Measurements from ENCODE around the gene JMJD4. TPM values are rescaled to one million over a fixed set of nuclear protein-coding genes. Genes with fewer than 3 reads are reported as not detected.

JMJD4 gene
- polyA plus RNA-seq, 3 donors = 7.9 to 11.2 (median 11.2) TPM

DNA sequence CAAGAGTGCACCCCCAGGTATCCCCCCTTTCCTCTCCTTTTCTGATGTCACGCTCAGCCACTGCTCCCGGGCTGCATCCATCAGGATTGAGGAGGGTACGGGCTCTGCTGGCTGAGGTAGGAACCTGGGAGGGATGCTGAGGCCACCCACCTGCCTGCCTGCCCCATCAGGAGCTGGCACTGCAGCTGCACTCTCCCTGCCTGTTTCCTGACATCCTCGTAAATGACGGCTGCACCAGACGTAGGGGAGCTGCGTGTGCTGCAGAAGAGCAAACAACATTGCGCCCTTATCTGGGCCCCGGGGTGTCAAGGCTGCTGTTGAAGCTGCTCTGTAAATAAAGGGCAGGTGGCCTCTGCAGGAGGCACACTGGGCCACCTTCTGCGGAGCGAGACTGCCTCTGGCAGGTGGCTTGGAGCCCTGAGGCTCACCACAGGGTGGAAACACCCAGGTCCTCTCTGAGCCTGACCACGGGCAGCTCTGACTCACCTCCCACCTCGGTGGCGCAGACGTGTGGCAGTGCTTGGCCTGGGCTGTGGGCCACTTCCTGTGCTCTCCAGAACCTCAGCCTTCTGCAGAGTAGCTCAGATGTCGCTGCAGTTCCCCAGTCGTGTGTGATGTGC, 31.0 kb upstream of the JMJD4 start:
- Histone ChIP-seq H3K9me3 (replicated peaks in 1 of 2; ENCODE audit: control insufficient read depth in 1 of 2, insufficient read depth in 1 of 2, low read length in 2 of 2) (no peaks in the 10 kb centered on the region), H3K9ac (ENCODE audit: insufficient read depth, low read length, poor library complexity, severe bottlenecking) (no peak overlapping the region), H3K79me2 (ENCODE audit: insufficient read depth, low read length) (no peaks in the 10 kb centered on the region), H3K27me3 (ENCODE audit: control insufficient read depth in 2 of 2, insufficient read depth in 2 of 2, low read length in 2 of 2) (no peaks in the 10 kb centered on the region), H3K4me2 (replicated peaks; ENCODE audit: extremely low read depth, low read length, poor library complexity, severe bottlenecking) (no peak overlapping the region), H3K4me3 (replicated peaks in 1 of 3; ENCODE audit: low read depth in 2 of 3, low read length in 3 of 3) (no peak overlapping the region), H4K20me1 (ENCODE audit: insufficient read depth, low read length) (peaks cover 6% of the 10 kb centered on the region), H3K4me1 (ENCODE audit: control insufficient read depth in 1 of 2, insufficient read depth in 2 of 2, low read length in 2 of 2) (peaks cover 0 to 13% of the 10 kb centered on the region in 2 donors), H2AFZ (ENCODE audit: insufficient read depth, low read depth, low read length, poor library complexity, severe bottlenecking) (no peak overlapping the region), H3K27ac (ENCODE audit: low read depth in 1 of 2, low read length in 2 of 2) (no peak overlapping the region), H3K36me3 (replicated peaks in 1 of 2; ENCODE audit: control insufficient read depth in 1 of 2, insufficient read depth in 2 of 2, low read length in 2 of 2) (peaks cover 27 to 63% of the 10 kb centered on the region in 2 donors)
- H3K27me3 Mint-ChIP-seq (ENCODE audit: low read depth in 3 of 3) = no peaks in the 10 kb centered on the region
- 28% methylated on average over 12 of the region's 17 CpGs for WGBS (ENCODE audit: insufficient coverage)
- no peaks in the 10 kb centered on the region for H3K9me3 Mint-ChIP-seq
- H3K27ac Mint-ChIP-seq = no peak overlapping the region
- H3K36me3 Mint-ChIP-seq = peaks cover 50 to 62% of the 10 kb centered on the region in 2 donors
- TF ChIP-seq, protein P1, sequence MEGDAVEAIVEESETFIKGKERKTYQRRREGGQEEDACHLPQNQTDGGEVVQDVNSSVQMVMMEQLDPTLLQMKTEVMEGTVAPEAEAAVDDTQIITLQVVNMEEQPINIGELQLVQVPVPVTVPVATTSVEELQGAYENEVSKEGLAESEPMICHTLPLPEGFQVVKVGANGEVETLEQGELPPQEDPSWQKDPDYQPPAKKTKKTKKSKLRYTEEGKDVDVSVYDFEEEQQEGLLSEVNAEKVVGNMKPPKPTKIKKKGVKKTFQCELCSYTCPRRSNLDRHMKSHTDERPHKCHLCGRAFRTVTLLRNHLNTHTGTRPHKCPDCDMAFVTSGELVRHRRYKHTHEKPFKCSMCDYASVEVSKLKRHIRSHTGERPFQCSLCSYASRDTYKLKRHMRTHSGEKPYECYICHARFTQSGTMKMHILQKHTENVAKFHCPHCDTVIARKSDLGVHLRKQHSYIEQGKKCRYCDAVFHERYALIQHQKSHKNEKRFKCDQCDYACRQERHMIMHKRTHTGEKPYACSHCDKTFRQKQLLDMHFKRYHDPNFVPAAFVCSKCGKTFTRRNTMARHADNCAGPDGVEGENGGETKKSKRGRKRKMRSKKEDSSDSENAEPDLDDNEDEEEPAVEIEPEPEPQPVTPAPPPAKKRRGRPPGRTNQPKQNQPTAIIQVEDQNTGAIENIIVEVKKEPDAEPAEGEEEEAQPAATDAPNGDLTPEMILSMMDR (IDR thresholded peaks at IDR 0.05) = no peak
- peaks cover 21% of the 10 kb centered on the region for H3K4me1 Mint-ChIP-seq
- intact Hi-C loops (cut with micrococcal nuclease) = no loop called here
- H3K4me3 Mint-ChIP-seq = no peak overlapping the region
- no peak for DNase-seq

DNA sequence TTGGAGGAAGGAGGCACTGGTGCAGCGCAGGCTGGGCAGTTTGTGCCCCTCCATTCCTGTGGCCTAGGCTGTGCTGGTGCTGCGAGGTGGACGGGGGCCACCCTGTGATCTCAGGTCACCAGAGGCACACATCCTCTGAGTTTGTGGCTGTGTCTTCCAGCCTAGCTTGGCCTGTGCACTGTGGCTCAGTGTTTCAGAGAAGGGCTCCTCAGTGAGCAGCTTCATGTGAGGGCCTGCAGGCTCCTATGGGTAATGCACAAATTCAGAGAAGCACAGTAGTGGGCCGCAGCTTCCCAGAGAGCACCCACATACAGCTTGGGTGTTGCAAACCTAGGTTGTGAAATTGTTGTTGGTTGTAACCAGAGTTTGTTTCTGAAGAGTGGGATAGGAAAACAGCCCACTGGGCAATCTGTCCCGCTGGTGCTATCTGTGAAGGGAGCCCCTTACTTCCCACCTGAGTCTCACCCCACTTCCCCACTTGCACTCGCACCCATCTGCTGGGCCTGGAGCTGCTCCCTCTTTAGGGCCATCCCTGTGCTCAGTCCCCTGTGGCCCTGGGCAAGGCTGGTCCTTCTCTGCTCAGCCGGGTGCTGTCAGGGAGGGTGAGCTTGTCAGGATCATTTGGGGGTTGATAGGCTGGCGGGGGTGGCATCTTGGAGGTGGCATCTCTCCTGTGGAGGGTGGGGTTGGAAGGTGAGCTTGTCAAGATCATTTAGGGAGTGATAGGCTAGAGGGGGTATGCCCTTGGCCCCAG, 30.3 kb upstream of the JMJD4 start:
- Mint-ChIP-seq H3K27ac (no peak overlapping the region), H3K9me3 (no peaks in the 10 kb centered on the region), H3K4me1 (peaks cover 21% of the 10 kb centered on the region), H3K27me3 (ENCODE audit: low read depth in 3 of 3) (no peaks in the 10 kb centered on the region), H3K36me3 (peaks cover 48 to 64% of the 10 kb centered on the region in 2 donors), H3K4me3 (no peak overlapping the region)
- Histone ChIP-seq H4K20me1 (ENCODE audit: insufficient read depth, low read length) (peaks cover 6% of the 10 kb centered on the region), H3K79me2 (ENCODE audit: insufficient read depth, low read length) (no peaks in the 10 kb centered on the region), H3K27ac (ENCODE audit: low read depth in 1 of 2, low read length in 2 of 2) (no peak overlapping the region), H3K4me1 (ENCODE audit: control insufficient read depth in 1 of 2, insufficient read depth in 2 of 2, low read length in 2 of 2) (peaks cover 0 to 13% of the 10 kb centered on the region in 2 donors), H3K9me3 (replicated peaks in 1 of 2; ENCODE audit: control insufficient read depth in 1 of 2, insufficient read depth in 1 of 2, low read length in 2 of 2) (no peaks in the 10 kb centered on the region), H3K27me3 (ENCODE audit: control insufficient read depth in 2 of 2, insufficient read depth in 2 of 2, low read length in 2 of 2) (no peaks in the 10 kb centered on the region), H3K4me2 (replicated peaks; ENCODE audit: extremely low read depth, low read length, poor library complexity, severe bottlenecking) (no peak overlapping the region), H3K36me3 (replicated peaks in 1 of 2; ENCODE audit: control insufficient read depth in 1 of 2, insufficient read depth in 2 of 2, low read length in 2 of 2) (peaks cover 31 to 66% of the 10 kb centered on the region in 2 donors), H3K9ac (ENCODE audit: insufficient read depth, low read length, poor library complexity, severe bottlenecking) (no peak overlapping the region), H2AFZ (ENCODE audit: insufficient read depth, low read depth, low read length, poor library complexity, severe bottlenecking) (no peak overlapping the region), H3K4me3 (replicated peaks in 1 of 3; ENCODE audit: low read depth in 2 of 3, low read length in 3 of 3) (no peak overlapping the region)
- 93% methylated on average over 7 of the region's 8 CpGs for WGBS (ENCODE audit: insufficient coverage)
- TF ChIP-seq, protein P1 (IDR thresholded peaks at IDR 0.05) = no peak
- intact Hi-C loops (cut with micrococcal nuclease) = no loop called here
- DNase-seq = no peak

Measured in CD14-positive monocyte (primary cell).